WERI-Rb-1 (cell line): ENCODE measurements around the gene POU6F1.
"Not testable (repeated sequence)": the region's sequence is repeated elsewhere in the genome, so short reads cannot be mapped to it uniquely, and the experiment has no call there.

ENCODE experiments used
- DNase-seq: peaks from one replicate; pipeline ENCODE4 v3.0.0-alpha.2; 2020
- H3K27ac ChIP-seq: fragments of 250-450 bp; sonication (Bioruptor Pico); 2 replicates; pipeline ENCODE4 v1.5.1; 2020; ENCODE audit warnings: mild to moderate bottlenecking, moderate library complexity
- H3K27me3 ChIP-seq: fragments of 250-450 bp; sonication (Bioruptor Pico); 2 replicates; pipeline ENCODE4 v1.5.1; 2021; ENCODE audit warnings: mild to moderate bottlenecking, low read depth, moderate library complexity; ENCODE audit not compliant: insufficient read depth, severe bottlenecking
- H3K36me3 ChIP-seq: fragments of 250-450 bp; sonication (Bioruptor Pico); 2 replicates; pipeline ENCODE4 v1.5.1; 2020; ENCODE audit warnings: mild to moderate bottlenecking, moderate library complexity
- H3K4me3 ChIP-seq: 2 replicates; pipeline ENCODE4 v1.5.1; 2011; ENCODE audit warnings: low read depth, mild to moderate bottlenecking, control low read depth, low read length
- H3K9me3 ChIP-seq: fragments of 250-450 bp; sonication (Bioruptor Pico); 2 replicates; pipeline ENCODE4 v1.5.1; 2021; ENCODE audit warnings: mild to moderate bottlenecking, moderate library complexity; ENCODE audit not compliant: severe bottlenecking
- TF ChIP-seq, protein P1 (sequence below): IDR thresholded peaks from 2 replicates; pipeline ENCODE4 v1.5.1; 2011; ENCODE audit warnings: low read depth, mild to moderate bottlenecking, control low read depth, inconsistent platforms, low read length

POU6F1 gene

DNA sequence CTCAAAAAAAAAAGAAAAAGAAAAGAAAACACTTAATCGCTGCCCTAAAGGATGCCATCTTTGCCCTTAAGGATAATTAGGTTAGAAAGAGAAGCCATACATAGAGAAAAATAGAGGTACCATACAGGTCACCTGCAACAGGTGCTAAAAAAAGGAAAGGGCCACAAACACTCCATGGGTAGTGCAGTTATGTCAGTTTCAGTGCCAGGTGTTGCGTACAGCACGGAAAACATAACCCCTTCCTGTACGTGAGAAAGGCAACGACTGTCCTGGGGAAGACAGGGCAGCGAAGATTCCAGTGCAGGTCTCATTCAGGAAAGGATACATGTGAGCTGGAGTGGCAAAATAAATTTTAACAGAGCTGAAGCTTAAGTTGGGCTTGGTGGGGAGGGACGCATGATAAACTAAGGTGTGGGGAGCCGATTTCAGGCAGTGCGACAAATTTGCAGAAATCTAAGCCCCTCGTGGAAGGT is 20.2 kb upstream of the POU6F1 start:
- H3K36me3 ChIP-seq: peaks cover 21% of the 10 kb centered on the region
- TF ChIP-seq, protein P1, sequence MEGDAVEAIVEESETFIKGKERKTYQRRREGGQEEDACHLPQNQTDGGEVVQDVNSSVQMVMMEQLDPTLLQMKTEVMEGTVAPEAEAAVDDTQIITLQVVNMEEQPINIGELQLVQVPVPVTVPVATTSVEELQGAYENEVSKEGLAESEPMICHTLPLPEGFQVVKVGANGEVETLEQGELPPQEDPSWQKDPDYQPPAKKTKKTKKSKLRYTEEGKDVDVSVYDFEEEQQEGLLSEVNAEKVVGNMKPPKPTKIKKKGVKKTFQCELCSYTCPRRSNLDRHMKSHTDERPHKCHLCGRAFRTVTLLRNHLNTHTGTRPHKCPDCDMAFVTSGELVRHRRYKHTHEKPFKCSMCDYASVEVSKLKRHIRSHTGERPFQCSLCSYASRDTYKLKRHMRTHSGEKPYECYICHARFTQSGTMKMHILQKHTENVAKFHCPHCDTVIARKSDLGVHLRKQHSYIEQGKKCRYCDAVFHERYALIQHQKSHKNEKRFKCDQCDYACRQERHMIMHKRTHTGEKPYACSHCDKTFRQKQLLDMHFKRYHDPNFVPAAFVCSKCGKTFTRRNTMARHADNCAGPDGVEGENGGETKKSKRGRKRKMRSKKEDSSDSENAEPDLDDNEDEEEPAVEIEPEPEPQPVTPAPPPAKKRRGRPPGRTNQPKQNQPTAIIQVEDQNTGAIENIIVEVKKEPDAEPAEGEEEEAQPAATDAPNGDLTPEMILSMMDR: no peak
- H3K4me3 ChIP-seq: peak overlapping the region; percentile 96
- no peaks in the 10 kb centered on the region for H3K9me3 ChIP-seq
- no peak for DNase-seq
- H3K27me3 ChIP-seq: no peaks in the 10 kb centered on the region
- peak overlapping the region; percentile 39 for H3K27ac ChIP-seq

DNA sequence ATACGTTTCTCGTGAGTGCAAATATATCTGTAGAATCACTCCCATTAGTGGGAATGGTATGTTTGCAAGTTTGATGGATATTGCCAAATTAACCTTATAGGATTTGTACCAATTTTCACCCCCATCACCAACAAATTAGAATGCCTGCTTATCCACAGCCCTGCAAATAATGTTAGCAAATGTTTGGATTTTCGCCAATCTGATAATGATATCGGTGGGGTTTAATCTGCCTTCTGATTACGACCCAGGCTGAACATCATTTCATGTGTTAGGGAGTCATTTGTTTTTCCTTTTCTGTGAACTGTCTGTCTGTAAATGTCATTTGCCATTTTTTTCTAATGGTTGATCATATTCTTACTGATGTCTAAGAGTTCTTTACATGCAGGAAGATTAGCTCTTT is 16.7 kb upstream of the POU6F1 start:
- H3K9me3 ChIP-seq: no peaks in the 10 kb centered on the region
- H3K4me3 ChIP-seq: no peak overlapping the region
- H3K27ac ChIP-seq: no peak overlapping the region
- H3K27me3 ChIP-seq: no peaks in the 10 kb centered on the region
- TF ChIP-seq, protein P1: no peak
- H3K36me3 ChIP-seq: peaks cover 2% of the 10 kb centered on the region
- no peak for DNase-seq

DNA sequence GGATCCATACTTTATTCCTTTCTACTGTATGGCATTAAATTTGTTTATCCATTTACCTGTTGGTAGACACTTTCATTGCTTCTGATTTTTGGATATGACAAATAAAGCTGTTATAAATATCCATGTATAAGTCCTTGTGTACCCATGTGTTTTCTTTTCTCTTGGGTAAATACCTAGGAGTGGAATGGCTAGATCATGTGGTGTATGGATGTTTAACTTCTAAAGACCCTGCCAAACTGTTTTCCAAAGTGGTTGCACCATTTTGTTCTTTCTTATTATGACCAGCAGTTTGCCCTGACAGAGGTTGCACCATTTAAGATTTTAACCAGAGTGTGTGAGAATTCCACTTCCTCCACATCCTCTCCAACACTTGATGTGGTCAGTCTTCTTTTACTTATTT is 14.8 kb upstream of the POU6F1 start:
- Histone ChIP-seq H3K27ac (no peak overlapping the region), H3K9me3 (no peaks in the 10 kb centered on the region), H3K27me3 (no peaks in the 10 kb centered on the region), H3K4me3 (no peak overlapping the region), H3K36me3 (no peaks in the 10 kb centered on the region)
- TF ChIP-seq, protein P1: no peak
- DNase-seq: no peak

DNA sequence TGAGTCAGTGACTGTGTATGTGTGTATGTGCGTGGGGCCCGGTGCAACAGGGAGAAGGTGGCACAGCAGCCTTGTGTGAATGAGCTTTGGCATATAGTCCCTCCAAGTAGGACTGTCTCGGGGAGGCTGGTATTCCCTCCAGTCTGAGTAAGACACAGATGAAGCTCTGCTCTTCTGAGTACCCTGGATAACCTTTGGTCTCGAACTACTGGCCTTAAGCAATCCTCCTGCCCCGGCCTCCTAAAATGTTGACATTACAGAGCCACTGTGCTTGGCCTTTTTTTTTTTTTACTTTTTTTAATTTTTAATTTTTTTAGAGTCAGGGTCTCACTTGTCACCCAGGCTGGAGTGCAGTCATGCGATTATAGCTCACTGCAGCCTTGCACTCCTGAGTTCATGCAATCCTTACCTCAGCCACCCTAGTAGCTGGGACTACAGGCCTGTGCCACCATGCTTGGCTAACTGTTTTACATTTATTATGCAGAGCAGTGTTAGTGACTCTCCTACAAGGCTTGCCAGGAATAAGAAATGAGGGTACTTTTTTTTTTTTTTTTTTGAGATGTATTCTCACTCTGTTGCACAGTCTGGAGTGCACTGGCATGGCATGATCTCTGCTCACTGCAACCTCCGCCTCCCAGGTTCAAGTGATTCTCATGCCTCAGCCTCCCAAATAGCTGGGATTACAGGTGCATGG is 11.4 kb upstream of the POU6F1 start:
- Histone ChIP-seq H3K9me3 (no peaks in the 10 kb centered on the region), H3K36me3 (no peaks in the 10 kb centered on the region), H3K4me3 (no peak overlapping the region), H3K27ac (no peak overlapping the region), H3K27me3 (no peaks in the 10 kb centered on the region)
- DNase-seq: no peak
- TF ChIP-seq, protein P1: no peak

DNA sequence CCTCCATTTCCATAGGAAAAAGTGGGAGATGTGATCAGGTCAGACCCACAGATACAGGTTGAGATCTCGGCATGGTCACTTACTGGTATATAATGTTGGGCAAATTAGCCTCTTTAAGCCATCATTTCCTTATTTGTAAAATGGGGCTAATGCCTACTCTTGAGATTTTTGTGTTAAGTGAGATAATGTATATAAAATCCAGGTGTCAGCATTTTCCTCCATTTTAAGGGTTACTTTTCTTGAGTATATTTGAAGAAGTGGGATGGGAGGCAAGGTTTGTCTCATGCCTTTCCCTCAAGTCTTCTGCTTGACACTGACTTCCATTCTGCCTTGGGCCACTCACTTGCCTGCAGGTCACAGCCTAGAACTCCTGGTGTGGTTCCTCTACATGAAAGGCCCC is 10.1 kb upstream of the POU6F1 start:
- DNase-seq: no peak
- TF ChIP-seq, protein P1: no peak
- Histone ChIP-seq H3K36me3 (no peaks in the 10 kb centered on the region), H3K27ac (no peak overlapping the region), H3K27me3 (no peaks in the 10 kb centered on the region), H3K9me3 (no peaks in the 10 kb centered on the region), H3K4me3 (no peak overlapping the region)

DNA sequence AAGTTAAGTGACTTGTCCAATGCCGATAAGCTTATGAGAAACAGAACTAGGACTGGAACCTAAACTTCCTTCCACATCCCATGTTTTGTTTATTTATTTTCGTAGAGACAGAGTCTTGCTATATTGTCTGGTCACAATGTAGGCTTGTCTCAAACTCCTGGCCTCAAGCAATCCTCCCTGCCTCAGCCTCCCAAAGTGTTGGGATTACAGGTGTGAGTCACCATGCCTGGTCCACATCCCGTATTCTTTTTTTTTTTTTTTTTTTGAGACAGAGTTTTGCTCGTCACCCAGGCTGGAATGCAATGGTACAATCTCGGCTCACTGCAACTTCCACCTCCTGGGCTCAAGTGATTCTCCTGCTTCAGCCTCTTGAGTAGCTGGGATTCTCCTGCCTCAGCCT is 9.2 kb upstream of the POU6F1 start:
- H3K27ac ChIP-seq, H3K4me3 ChIP-seq, H3K9me3 ChIP-seq, H3K36me3 ChIP-seq, DNase-seq, H3K27me3 ChIP-seq: not testable (repeated sequence)
